Measurements from ENCODE around the gene NAALADL2. TPM values are rescaled to one million over a fixed set of nuclear protein-coding genes. Genes with fewer than 3 reads are reported as not detected.

Gene NAALADL2
- polyA plus RNA-seq, 3 donors, result not detected

DNA sequence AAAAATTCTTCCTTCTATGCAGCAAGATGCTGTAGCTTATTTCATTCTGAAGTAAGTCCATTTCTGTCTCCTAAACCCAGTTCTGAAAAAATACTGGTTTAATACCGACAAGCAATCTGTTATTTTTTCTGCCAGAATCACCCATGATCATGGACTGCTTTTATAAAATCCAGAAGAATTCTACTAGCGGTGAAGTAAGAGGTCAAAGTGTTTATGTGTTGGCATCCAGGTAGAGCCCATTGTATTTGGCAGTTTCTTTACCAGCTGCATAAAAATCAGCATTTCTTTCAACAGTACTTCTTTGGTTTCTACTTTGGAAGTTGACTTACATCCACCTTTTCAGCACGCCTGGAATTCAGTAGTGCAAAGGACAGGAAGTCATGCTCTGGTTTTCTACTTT lies 484.8 kb downstream of the NAALADL2 start:
- H4K20me1 ChIP-seq (ENCODE audit: insufficient read depth, low read length), result no peaks in the 10 kb centered on the region
- H3K9me3 ChIP-seq (replicated peaks in 1 of 2; ENCODE audit: control insufficient read depth in 1 of 2, insufficient read depth in 1 of 2, low read length in 2 of 2), result no peaks in the 10 kb centered on the region
- H3K9me3 Mint-ChIP-seq, result peaks cover 0 to 5% (median 2%) of the 10 kb centered on the region in 7 donors
- no CpG with 5 or more reads among the region's 3 CpGs for WGBS (ENCODE audit: insufficient coverage)
- no peak overlapping the region for H3K9ac ChIP-seq (ENCODE audit: insufficient read depth, low read length, poor library complexity, severe bottlenecking)
- no peak overlapping the region for H3K4me3 Mint-ChIP-seq
- H3K4me1 ChIP-seq (ENCODE audit: control insufficient read depth in 1 of 2, insufficient read depth in 2 of 2, low read length in 2 of 2), result no peaks in the 10 kb centered on the region
- H3K36me3 ChIP-seq (replicated peaks in 1 of 2; ENCODE audit: control insufficient read depth in 1 of 2, insufficient read depth in 2 of 2, low read length in 2 of 2), result no peaks in the 10 kb centered on the region
- H3K27ac ChIP-seq (ENCODE audit: low read depth in 1 of 2, low read length in 2 of 2), result no peak overlapping the region
- intact Hi-C loops (cut with micrococcal nuclease), result no loop called here
- no peak overlapping the region for H3K4me2 ChIP-seq (replicated peaks; ENCODE audit: extremely low read depth, low read length, poor library complexity, severe bottlenecking)
- H3K27me3 ChIP-seq (ENCODE audit: control insufficient read depth in 2 of 2, insufficient read depth in 2 of 2, low read length in 2 of 2), result no peaks in the 10 kb centered on the region
- TF ChIP-seq, protein P1, sequence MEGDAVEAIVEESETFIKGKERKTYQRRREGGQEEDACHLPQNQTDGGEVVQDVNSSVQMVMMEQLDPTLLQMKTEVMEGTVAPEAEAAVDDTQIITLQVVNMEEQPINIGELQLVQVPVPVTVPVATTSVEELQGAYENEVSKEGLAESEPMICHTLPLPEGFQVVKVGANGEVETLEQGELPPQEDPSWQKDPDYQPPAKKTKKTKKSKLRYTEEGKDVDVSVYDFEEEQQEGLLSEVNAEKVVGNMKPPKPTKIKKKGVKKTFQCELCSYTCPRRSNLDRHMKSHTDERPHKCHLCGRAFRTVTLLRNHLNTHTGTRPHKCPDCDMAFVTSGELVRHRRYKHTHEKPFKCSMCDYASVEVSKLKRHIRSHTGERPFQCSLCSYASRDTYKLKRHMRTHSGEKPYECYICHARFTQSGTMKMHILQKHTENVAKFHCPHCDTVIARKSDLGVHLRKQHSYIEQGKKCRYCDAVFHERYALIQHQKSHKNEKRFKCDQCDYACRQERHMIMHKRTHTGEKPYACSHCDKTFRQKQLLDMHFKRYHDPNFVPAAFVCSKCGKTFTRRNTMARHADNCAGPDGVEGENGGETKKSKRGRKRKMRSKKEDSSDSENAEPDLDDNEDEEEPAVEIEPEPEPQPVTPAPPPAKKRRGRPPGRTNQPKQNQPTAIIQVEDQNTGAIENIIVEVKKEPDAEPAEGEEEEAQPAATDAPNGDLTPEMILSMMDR (IDR thresholded peaks at IDR 0.05), result no peak
- H3K27ac Mint-ChIP-seq, result no peak overlapping the region
- no peak for DNase-seq
- no peaks in the 10 kb centered on the region for H3K4me1 Mint-ChIP-seq
- H3K79me2 ChIP-seq (ENCODE audit: insufficient read depth, low read length), result no peaks in the 10 kb centered on the region
- H2AFZ ChIP-seq (ENCODE audit: insufficient read depth, low read depth, low read length, poor library complexity, severe bottlenecking), result no peak overlapping the region
- H3K4me3 ChIP-seq (replicated peaks in 1 of 3; ENCODE audit: low read depth in 2 of 3, low read length in 3 of 3), result no peak overlapping the region
- H3K36me3 Mint-ChIP-seq, result no peaks in the 10 kb centered on the region
- H3K27me3 Mint-ChIP-seq (ENCODE audit: low read depth in 3 of 3), result peaks cover 0 to 3% (median 0%) of the 10 kb centered on the region in 3 donors

DNA sequence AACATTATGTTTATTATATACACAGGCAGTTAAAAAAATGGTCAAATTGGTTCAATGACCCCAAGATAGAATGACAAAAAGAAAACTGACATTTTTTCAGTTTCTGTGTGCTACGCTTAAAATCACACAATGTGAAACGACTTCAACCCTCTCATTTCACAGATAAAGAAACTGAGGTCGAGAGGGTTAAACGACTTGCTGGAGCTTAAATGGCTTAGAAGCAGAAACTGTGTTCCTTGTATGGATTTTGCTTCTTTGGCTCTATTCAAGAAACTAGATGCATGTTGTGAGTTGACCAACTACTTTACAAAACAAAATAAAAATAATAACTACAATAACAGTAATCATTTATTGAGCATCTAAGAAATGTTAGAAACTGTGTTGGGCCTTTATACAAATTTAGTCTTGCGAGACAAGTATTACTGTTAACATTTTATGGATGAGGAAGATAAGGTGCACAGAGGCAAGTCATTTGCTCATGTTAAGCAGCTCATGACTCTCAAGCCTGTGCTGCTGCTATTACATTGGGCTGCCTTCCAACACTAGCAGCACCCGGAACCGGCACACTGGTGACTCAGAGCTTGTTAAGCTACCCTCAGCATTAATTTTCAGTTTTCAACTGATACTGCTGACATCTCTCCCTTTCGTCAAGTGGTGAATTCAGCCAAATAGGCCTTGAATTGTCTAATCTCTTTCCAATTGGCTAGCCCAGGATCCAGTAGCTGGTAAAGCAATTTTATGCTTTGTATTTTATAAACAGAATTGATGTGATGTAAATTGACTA lies 487.6 kb downstream of the NAALADL2 start:
- H3K79me2 ChIP-seq (ENCODE audit: insufficient read depth, low read length), result no peaks in the 10 kb centered on the region
- H2AFZ ChIP-seq (ENCODE audit: insufficient read depth, low read depth, low read length, poor library complexity, severe bottlenecking), result no peak overlapping the region
- H3K9me3 Mint-ChIP-seq, result peaks cover 0 to 11% (median 2%) of the 10 kb centered on the region in 7 donors
- peaks cover 0 to 1% (median 0%) of the 10 kb centered on the region in 3 donors for H3K27me3 Mint-ChIP-seq (ENCODE audit: low read depth in 3 of 3)
- no peak overlapping the region for H3K4me3 Mint-ChIP-seq
- no peaks in the 10 kb centered on the region for H3K36me3 ChIP-seq (replicated peaks in 1 of 2; ENCODE audit: control insufficient read depth in 1 of 2, insufficient read depth in 2 of 2, low read length in 2 of 2)
- no peaks in the 10 kb centered on the region for H3K4me1 ChIP-seq (ENCODE audit: control insufficient read depth in 1 of 2, insufficient read depth in 2 of 2, low read length in 2 of 2)
- no peak overlapping the region for H3K27ac Mint-ChIP-seq
- H3K27me3 ChIP-seq (ENCODE audit: control insufficient read depth in 2 of 2, insufficient read depth in 2 of 2, low read length in 2 of 2), result no peaks in the 10 kb centered on the region
- intact Hi-C loops (cut with micrococcal nuclease), result no loop called here
- no peak for DNase-seq
- H4K20me1 ChIP-seq (ENCODE audit: insufficient read depth, low read length), result no peaks in the 10 kb centered on the region
- H3K4me3 ChIP-seq (replicated peaks in 1 of 3; ENCODE audit: low read depth in 2 of 3, low read length in 3 of 3), result no peak overlapping the region
- no peak overlapping the region for H3K4me2 ChIP-seq (replicated peaks; ENCODE audit: extremely low read depth, low read length, poor library complexity, severe bottlenecking)
- WGBS (ENCODE audit: insufficient coverage), result 75% methylated on average over 2 of the region's 8 CpGs
- no peak overlapping the region for H3K27ac ChIP-seq (ENCODE audit: low read depth in 1 of 2, low read length in 2 of 2)
- no peaks in the 10 kb centered on the region for H3K9me3 ChIP-seq (replicated peaks in 1 of 2; ENCODE audit: control insufficient read depth in 1 of 2, insufficient read depth in 1 of 2, low read length in 2 of 2)
- no peak overlapping the region for H3K9ac ChIP-seq (ENCODE audit: insufficient read depth, low read length, poor library complexity, severe bottlenecking)
- TF ChIP-seq, protein P1 (IDR thresholded peaks at IDR 0.05), result no peak
- no peaks in the 10 kb centered on the region for H3K4me1 Mint-ChIP-seq
- H3K36me3 Mint-ChIP-seq, result no peaks in the 10 kb centered on the region

Measured in CD14-positive monocyte (primary cell).